PC-3 (cell line): ENCODE measurements around the gene IL17RC. TPM values are rescaled to one million over a fixed set of nuclear protein-coding genes. Genes with fewer than 3 reads are reported as not detected.
A peak's percentile ranks its signal among the peaks of the same experiment; 100 is the strongest.

Experiments used
- ATAC-seq: fragments of 200-7000 bp; cut with Tn5 transposase; 2 replicates; pipeline ENCODE4 v1.9.1; 2020; ENCODE audit warnings: mild to moderate bottlenecking, moderate library complexity
- BruUV-seq: library from RNA; stranded (reverse); fragments of 400-500 nt; replicated peaks from 2 replicates; lab custom pipeline; 2021; lab: Mats Ljungman, UMichigan
- CTCF ChIA-PET: fragments of 300-600 bp; sonication (Branson Sonifier 250); formaldehyde crosslinking; loops from one replicate; lab custom pipeline; 2022; ENCODE audit warnings: antibody characterized with exemption; lab: Charles Lee
- POLR2A ChIA-PET: fragments of 300-600 bp; sonication (Branson Sonifier 250); formaldehyde crosslinking; loops from one replicate; lab custom pipeline; 2022; ENCODE audit warnings: antibody characterized with exemption; ENCODE audit not compliant: unreplicated experiment; lab: Charles Lee
- DNase-seq: peaks from one replicate; pipeline ENCODE4 v3.0.0-alpha.2; 2015
- H2AFZ ChIP-seq: fragments of 300-600 bp; sonication (generic); 2 replicates; pipeline ENCODE4 v1.6.0; 2016; ENCODE audit warnings: antibody characterized with exemption, low read length
- H3F3A ChIP-seq: fragments of 300-600 bp; sonication (generic); one replicate; pipeline ENCODE4 v1.6.0; 2017; ENCODE audit warnings: antibody characterized with exemption, low read length, control low read depth, mild to moderate bottlenecking; ENCODE audit not compliant: unreplicated experiment
- H3K27ac ChIP-seq: fragments of 300-600 bp; sonication (generic); 2 replicates; pipeline ENCODE4 v1.5.1; 2016; ENCODE audit warnings: mild to moderate bottlenecking, low read length
- H3K27me3 ChIP-seq: fragments of 300-600 bp; sonication (generic); 2 replicates; pipeline ENCODE4 v1.6.1; 2016; ENCODE audit warnings: low read length, mixed read lengths
- H3K36me3 ChIP-seq: fragments of 300-600 bp; sonication (generic); 2 replicates; pipeline ENCODE4 v1.6.1; 2016; ENCODE audit warnings: low read depth, mixed run types, low read length, mixed read lengths
- H3K4me1 ChIP-seq: fragments of 300-600 bp; sonication (generic); 2 replicates; pipeline ENCODE4 v1.5.1; 2016; ENCODE audit warnings: low read length; ENCODE audit not compliant: insufficient read depth
- H3K4me2 ChIP-seq: fragments of 300-600 bp; sonication (generic); 2 replicates; pipeline ENCODE4 v1.6.0; 2016; ENCODE audit warnings: low read length
- H3K4me3 ChIP-seq: fragments of 300-600 bp; sonication (generic); 2 replicates; pipeline ENCODE4 v1.5.1; 2016; ENCODE audit warnings: mild to moderate bottlenecking, low read length, mixed read lengths
- H3K79me2 ChIP-seq: fragments of 300-600 bp; sonication (generic); 2 replicates; pipeline ENCODE4 v1.6.1; 2017; ENCODE audit warnings: low read length, mixed read lengths
- H3K9ac ChIP-seq: fragments of 300-600 bp; sonication (generic); 2 replicates; pipeline ENCODE4 v1.6.0; 2016; ENCODE audit warnings: mild to moderate bottlenecking, low read length
- H3K9me2 ChIP-seq: fragments of 300-600 bp; sonication (generic); replicated peaks from 2 replicates; pipeline ENCODE4 v1.6.1; 2016; ENCODE audit warnings: mixed run types, low read length, mixed read lengths
- H3K9me3 ChIP-seq: fragments of 300-600 bp; sonication (generic); 2 replicates; pipeline ENCODE4 v1.6.1; 2016; ENCODE audit warnings: low read length, mixed read lengths
- H4K20me1 ChIP-seq: fragments of 300-600 bp; sonication (generic); 2 replicates; pipeline ENCODE4 v1.6.1; 2016; ENCODE audit warnings: low read length, mixed read lengths
- CTCF ChIP-seq: fragments of 300-600 bp; sonication (generic); conservative IDR thresholded peaks from 2 replicates; pipeline ENCODE4 v1.5.1; 2017; ENCODE audit warnings: antibody characterized with exemption, low read depth, mild to moderate bottlenecking, low read length
- EZH2 ChIP-seq: fragments of 300-600 bp; sonication (generic); IDR thresholded peaks from one replicate; pipeline ENCODE4 v1.6.1; 2017; ENCODE audit warnings: antibody characterized with exemption, mild to moderate bottlenecking, low read length; ENCODE audit not compliant: unreplicated experiment
- EZH2phosphoT487 ChIP-seq: fragments of 300-600 bp; sonication (generic); IDR thresholded peaks from 2 replicates; pipeline ENCODE4 v1.6.1; 2018; ENCODE audit warnings: mild to moderate bottlenecking, antibody characterized with exemption, low read length, borderline replicate concordance
- intact Hi-C: fragments of 100-400 bp; cut with micrococcal nuclease; formaldehyde crosslinking; loops from 2 replicates; pipeline ENCODE4 v1.9.0; 2023
- total RNA-seq: library from RNA; depleted of rRNA; stranded (reverse); fragments of >200 nt; gene quantifications from 2 replicates; pipeline ENCODE4 v1.2.3, GENCODE V29; 2014

Gene IL17RC
- total RNA-seq, 1 experiment from 2014 or later: 116 TPM

GRCh38 chr3:9933561-9934234, 16.8 kb downstream of the IL17RC start, which contains the start of gene CRELD1:
Gene CRELD1, plus strand, starts transcription at chr3:9933834. Its CDS starts 605 bp downstream, at chr3:9934439.
- no TSS peak for BruUV-seq
- CTCF ChIA-PET: interaction anchor here (0.5 to 2.0 kb wide), 4 partner anchors 13 to 218 kb away, joined by 3 to 24 read pairs (median 5); no protein-coding TSS in a partner anchor
- H3K9me3 ChIP-seq: no peaks in the 10 kb centered on the region
- no peak for TF ChIP-seq EZH2phosphoT487
- no peak for TF ChIP-seq EZH2
- no peak for TF ChIP-seq CTCF
- peaks cover 33% of the 10 kb centered on the region for H3K4me1 ChIP-seq
- H2AFZ ChIP-seq: peak within 1 kb of the TSS; percentile 84
- ATAC-seq (peak; percentile 80), DNase-seq (peak; percentile 97)
- peak within 1 kb of the TSS; percentile 72 for H3K4me3 ChIP-seq
- peak within 1 kb of the TSS; percentile 91 for H3K4me2 ChIP-seq
- peak within 1 kb of the TSS; percentile 81 for H3K9ac ChIP-seq
- intact Hi-C loops: loop anchor here (1.0 to 5.0 kb wide), 4 partner anchors 17 to 216 kb away; partner anchors contain the start of gene RPUSD3
- POLR2A ChIA-PET: interaction anchor here (0.8 to 1.9 kb wide), 3 partner anchors 12 to 36 kb away, joined by 4 to 25 read pairs (median 8); partner anchors contain the start of gene IL17RC
- no peaks in the 10 kb centered on the region for H4K20me1 ChIP-seq
- H3K9me2 ChIP-seq: no peaks in the 10 kb centered on the region
- H3K27ac ChIP-seq: peak within 1 kb of the TSS; percentile 84
- H3K79me2 ChIP-seq: peaks cover 19% of the 10 kb centered on the region
- H3K27me3 ChIP-seq: no peaks in the 10 kb centered on the region
- no peaks in the 10 kb centered on the region for H3F3A ChIP-seq
- H3K36me3 ChIP-seq: peaks cover 14% of the 10 kb centered on the region

- Histone ChIP-seq H3K36me3 (peaks cover 14% of the 10 kb centered on the region), H4K20me1 (no peaks in the 10 kb centered on the region), H3K27me3 (no peaks in the 10 kb centered on the region), H3K9me2 (no peaks in the 10 kb centered on the region), H3K4me1 (peaks cover 33% of the 10 kb centered on the region), H3K79me2 (peaks cover 19% of the 10 kb centered on the region), H3K4me3 (peak overlapping the region; percentile 72), H3K4me2 (peak overlapping the region; percentile 91), H3K9me3 (no peaks in the 10 kb centered on the region), H3K27ac (peak overlapping the region; percentile 84), H2AFZ (peak overlapping the region; percentile 84), H3K9ac (peak overlapping the region; percentile 81), H3F3A (no peaks in the 10 kb centered on the region)
- DNase-seq: no peak
- POLR2A ChIA-PET: interaction anchor here (1.9 kb wide), 1 partner anchor 18 kb away, joined by 25 read pairs; the partner anchor contains the start of gene IL17RC
- TF ChIP-seq CTCF (peak; percentile 32; the same call in 1 of the 2 replicates), EZH2phosphoT487 (no peak), EZH2 (no peak)
- ATAC-seq: no peak; the same call in 1 of the 2 replicates
- intact Hi-C loops: loop anchor here (5.0 kb wide), 1 partner anchor 217 kb away; no protein-coding TSS in a partner anchor
- CTCF ChIA-PET: interaction anchor here (2.0 kb wide), 1 partner anchor 12 kb away, joined by 24 read pairs; no protein-coding TSS in a partner anchor
- BruUV-seq: TSS peak; percentile 55
These were observed 17.3 kb downstream of the IL17RC start for GRCh38 chr3:9934235-9934621.
